ENCODE results near the gene ZGLP1. TPM values are rescaled to one million over a fixed set of nuclear protein-coding genes. Genes with fewer than 3 reads are reported as not detected.
A peak's percentile ranks its signal among the peaks of the same experiment; 100 is the strongest.

ZGLP1 gene
- total RNA-seq, 2 donors from 2014 or later = 2.3 to 4.6 TPM

DNA sequence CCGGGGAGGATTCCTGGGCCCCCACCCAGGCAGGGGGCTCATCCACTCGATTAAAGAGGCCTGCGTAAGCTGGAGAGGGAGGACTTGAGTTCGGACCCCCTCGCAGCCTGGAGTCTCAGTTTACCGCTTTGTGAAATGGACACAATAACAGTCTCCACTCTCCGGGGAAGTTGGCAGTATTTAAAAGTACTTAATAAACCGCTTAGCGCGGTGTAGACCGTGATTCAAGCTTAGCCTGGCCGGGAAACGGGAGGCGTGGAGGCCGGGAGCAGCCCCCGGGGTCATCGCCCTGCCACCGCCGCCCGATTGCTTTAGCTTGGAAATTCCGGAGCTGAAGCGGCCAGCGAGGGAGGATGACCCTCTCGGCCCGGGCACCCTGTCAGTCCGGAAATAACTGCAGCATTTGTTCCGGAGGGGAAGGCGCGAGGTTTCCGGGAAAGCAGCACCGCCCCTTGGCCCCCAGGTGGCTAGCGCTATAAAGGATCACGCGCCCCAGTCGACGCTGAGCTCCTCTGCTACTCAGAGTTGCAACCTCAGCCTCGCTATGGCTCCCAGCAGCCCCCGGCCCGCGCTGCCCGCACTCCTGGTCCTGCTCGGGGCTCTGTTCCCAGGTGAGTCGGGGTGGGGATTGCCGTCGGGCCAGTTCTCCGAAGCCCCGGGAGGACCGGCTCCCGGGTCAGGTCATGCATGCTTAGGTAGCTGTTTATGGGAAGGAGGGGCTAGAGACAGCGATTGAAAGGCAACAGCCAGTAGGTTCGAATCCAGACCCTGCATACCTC, 38.8 kb downstream of the ZGLP1 start, which contains the start of gene ICAM1:
Gene ICAM1 (plus strand): TSS at position 505 of the 779 bp plus-strand sequence. CDS start 40 bp downstream, at position 545.
- ATAC-seq = peak; percentile 64

DNA sequence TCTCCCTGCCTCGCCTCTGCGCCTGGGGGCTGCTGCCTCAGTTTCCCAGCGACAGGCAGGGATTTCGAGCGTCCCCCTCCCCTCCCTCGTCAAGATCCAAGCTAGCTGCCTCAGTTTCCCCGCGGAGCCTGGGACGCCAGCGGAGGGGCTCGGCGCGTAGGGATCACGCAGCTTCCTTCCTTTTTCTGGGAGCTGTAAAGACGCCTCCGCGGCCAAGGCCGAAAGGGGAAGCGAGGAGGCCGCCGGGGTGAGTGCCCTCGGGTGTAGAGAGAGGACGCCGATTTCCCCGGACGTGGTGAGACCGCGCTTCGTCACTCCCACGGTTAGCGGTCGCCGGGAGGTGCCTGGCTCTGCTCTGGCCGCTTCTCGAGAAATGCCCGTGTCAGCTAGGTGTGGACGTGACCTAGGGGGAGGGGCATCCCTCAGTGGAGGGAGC, 39.4 kb downstream of the ZGLP1 start:
- ATAC-seq (peak; percentile 24), DNase-seq (peak; percentile 40 to 78 (median 48))
- H3K4me3 ChIP-seq = no peak overlapping the region
- intact Hi-C loops (cut with DNase I) = loop anchor here (2.0 kb wide), 1 partner anchor 117 kb away; no protein-coding TSS in a partner anchor
- H3K4me1 ChIP-seq = peaks cover 23% of the 10 kb centered on the region
- peaks cover 0 to 10% of the 10 kb centered on the region in 2 donors for H3K27me3 ChIP-seq
- H3K36me3 ChIP-seq (replicated peaks in 1 of 2; ENCODE audit: insufficient read depth in 1 of 2, low read depth in 2 of 2) = no peaks in the 10 kb centered on the region
- peak overlapping the region in 3 of 4 donors; percentile 10 to 85 (median 75) for H3K27ac ChIP-seq
- no peaks in the 10 kb centered on the region for H3K9me3 ChIP-seq
- no peak for TF ChIP-seq POLR2A (IDR thresholded peaks at IDR 0.05)
- TF ChIP-seq, protein P1, sequence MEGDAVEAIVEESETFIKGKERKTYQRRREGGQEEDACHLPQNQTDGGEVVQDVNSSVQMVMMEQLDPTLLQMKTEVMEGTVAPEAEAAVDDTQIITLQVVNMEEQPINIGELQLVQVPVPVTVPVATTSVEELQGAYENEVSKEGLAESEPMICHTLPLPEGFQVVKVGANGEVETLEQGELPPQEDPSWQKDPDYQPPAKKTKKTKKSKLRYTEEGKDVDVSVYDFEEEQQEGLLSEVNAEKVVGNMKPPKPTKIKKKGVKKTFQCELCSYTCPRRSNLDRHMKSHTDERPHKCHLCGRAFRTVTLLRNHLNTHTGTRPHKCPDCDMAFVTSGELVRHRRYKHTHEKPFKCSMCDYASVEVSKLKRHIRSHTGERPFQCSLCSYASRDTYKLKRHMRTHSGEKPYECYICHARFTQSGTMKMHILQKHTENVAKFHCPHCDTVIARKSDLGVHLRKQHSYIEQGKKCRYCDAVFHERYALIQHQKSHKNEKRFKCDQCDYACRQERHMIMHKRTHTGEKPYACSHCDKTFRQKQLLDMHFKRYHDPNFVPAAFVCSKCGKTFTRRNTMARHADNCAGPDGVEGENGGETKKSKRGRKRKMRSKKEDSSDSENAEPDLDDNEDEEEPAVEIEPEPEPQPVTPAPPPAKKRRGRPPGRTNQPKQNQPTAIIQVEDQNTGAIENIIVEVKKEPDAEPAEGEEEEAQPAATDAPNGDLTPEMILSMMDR (IDR thresholded peaks at IDR 0.05) = no peak
- 3% methylated on average over 37 of the region's 37 CpGs; no CpG with 5 or more reads in 1 of the 2 donors for WGBS, 2 donors

More for the DNA sequence above, 38.8 kb downstream of the ZGLP1 start, which contains the start of gene ICAM1:
- Histone ChIP-seq H3K27me3 (peaks cover 0 to 10% of the 10 kb centered on the region in 2 donors), H3K4me1 (peaks cover 23% of the 10 kb centered on the region), H3K27ac (peak within 1 kb of the TSS; percentile 10 to 85 (median 44)), H3K36me3 (replicated peaks in 1 of 2; ENCODE audit: insufficient read depth in 1 of 2, low read depth in 2 of 2) (no peaks in the 10 kb centered on the region), H3K9me3 (no peaks in the 10 kb centered on the region), H3K4me3 (no peak within 1 kb of the TSS)
- TF ChIP-seq, protein P1 (IDR thresholded peaks at IDR 0.05) = peak in 2 of 7 experiments; percentile 11 to 14
- peak; percentile 24 to 78 (median 73) for TF ChIP-seq POLR2A (IDR thresholded peaks at IDR 0.05)
- peak; percentile 59 to 83 (median 65) for DNase-seq
- intact Hi-C loops (cut with DNase I) = loop anchor here (2.0 kb wide), 1 partner anchor 116 kb away; no protein-coding TSS in a partner anchor
- 3% methylated on average over 8 to 51 of the region's 51 CpGs for WGBS, 2 donors

DNA sequence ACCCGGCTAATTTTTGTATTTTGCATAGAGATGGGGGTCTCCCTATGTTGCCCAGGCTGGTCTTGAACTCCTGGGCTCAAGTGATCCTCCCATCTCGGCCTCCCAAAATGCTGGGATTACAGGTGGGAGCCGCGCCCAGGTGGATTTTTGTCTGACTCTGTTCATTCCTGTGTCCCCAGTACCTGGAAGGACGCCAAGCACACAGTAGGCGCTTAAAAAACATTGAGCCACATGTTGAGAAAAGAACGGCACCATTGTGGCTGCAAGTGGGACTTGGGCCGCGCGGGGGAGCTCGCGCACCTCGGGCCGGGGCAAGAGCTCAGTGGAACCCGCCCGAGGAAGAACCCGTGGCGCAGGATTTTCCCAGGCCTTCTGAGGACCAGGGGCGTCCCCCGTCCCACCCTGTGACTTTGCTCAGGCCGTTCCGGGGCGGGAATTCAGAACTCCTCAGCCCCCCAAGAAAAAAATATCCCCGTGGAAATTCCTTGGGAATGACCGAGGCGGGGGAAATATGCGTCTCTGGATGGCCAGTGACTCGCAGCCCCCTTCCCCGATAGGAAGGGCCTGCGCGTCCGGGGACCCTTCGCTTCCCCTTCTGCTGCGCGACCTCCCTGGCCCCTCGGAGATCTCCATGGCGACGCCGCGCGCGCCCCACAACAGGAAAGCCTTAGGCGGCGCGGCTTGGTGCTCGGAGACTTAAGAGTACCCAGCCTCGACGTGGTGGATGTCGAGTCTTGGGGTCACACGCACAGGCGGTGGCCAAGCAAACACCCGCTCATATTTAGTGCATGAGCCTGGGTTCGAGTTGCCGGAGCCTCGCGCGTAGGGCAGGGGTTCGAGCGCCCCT, 40.1 kb downstream of the ZGLP1 start:
- peak overlapping the region in 3 of 4 donors; percentile 10 to 85 (median 75) for H3K27ac ChIP-seq
- ATAC-seq (peak; percentile 71), DNase-seq (peak; percentile 78 to 84 (median 80))
- intact Hi-C loops (cut with DNase I) = loop anchor here (2.0 kb wide), 1 partner anchor 117 kb away; no protein-coding TSS in a partner anchor
- H3K4me1 ChIP-seq = peaks cover 23% of the 10 kb centered on the region
- no peaks in the 10 kb centered on the region for H3K36me3 ChIP-seq (replicated peaks in 1 of 2; ENCODE audit: insufficient read depth in 1 of 2, low read depth in 2 of 2)
- H3K9me3 ChIP-seq = no peaks in the 10 kb centered on the region
- 3 to 5% methylated on average over 8 to 49 of the region's 59 CpGs for WGBS, 2 donors
- H3K27me3 ChIP-seq = peaks cover 0 to 10% of the 10 kb centered on the region in 2 donors
- no peak overlapping the region for H3K4me3 ChIP-seq
- TF ChIP-seq, protein P1 (IDR thresholded peaks at IDR 0.05) = peak; percentile 79 to 95 (median 93)
- TF ChIP-seq POLR2A (IDR thresholded peaks at IDR 0.05) = no peak

GRCh38 chr19:10268071-10268470, 41.5 kb downstream of the ZGLP1 start:
- WGBS, 2 donors = 51 to 74% methylated on average over 4 to 6 of the region's 6 CpGs
- H3K27ac ChIP-seq = peak overlapping the region in 2 of 4 donors; percentile 18 to 39
- TF ChIP-seq POLR2A (IDR thresholded peaks at IDR 0.05) = no peak
- TF ChIP-seq, protein P1 (IDR thresholded peaks at IDR 0.05) = no peak

More at GRCh38 chr19:10268071-10268470, 41.5 kb downstream of the ZGLP1 start:
- no peaks in the 10 kb centered on the region for H3K9me3 ChIP-seq
- intact Hi-C loops (cut with DNase I) = no loop called here
- DNase-seq (no peak), ATAC-seq (no peak)
- no peak overlapping the region for H3K4me3 ChIP-seq
- peaks cover 0 to 10% of the 10 kb centered on the region in 2 donors for H3K27me3 ChIP-seq
- peaks cover 23% of the 10 kb centered on the region for H3K4me1 ChIP-seq
- H3K36me3 ChIP-seq (replicated peaks in 1 of 2; ENCODE audit: insufficient read depth in 1 of 2, low read depth in 2 of 2) = no peaks in the 10 kb centered on the region
